H54 (cell line): ENCODE measurements around the gene KLHL13.

ENCODE experiments used
- DNase-seq: peaks from one replicate; pipeline ENCODE4 v3.0.0; 2011; ENCODE audit warnings: low spot score, mixed read lengths; ENCODE audit not compliant: insufficient read length
- FAIRE-seq: peaks from 3 replicates; lab custom pipeline; 2011; peaks lifted over from hg19 to GRCh38; lab: Jason Lieb, UNC
- POLR2A ChIP-seq: IDR thresholded peaks from 2 replicates; pipeline ENCODE4 v1.6.1; 2011; ENCODE audit warnings: low read depth, mild to moderate bottlenecking, low read length

KLHL13 gene

GRCh38 chrX:118117741-118118140 lies 1.1 kb upstream of the KLHL13 start:
- TF ChIP-seq POLR2A: no peak

GRCh38 chrX:118115953-118116712 lies 477 bp downstream of the KLHL13 start:
- DNase-seq: peak; percentile 6
- no peak for FAIRE-seq
- TF ChIP-seq POLR2A: no peak

More at GRCh38 chrX:118117741-118118140, 1.1 kb upstream of the KLHL13 start:
- FAIRE-seq: no peak
- no peak for DNase-seq

- no peak for TF ChIP-seq POLR2A
- FAIRE-seq: no peak
- no peak for DNase-seq
Observed at GRCh38 chrX:118114971-118115370, 1.6 kb downstream of the KLHL13 start.

- no peak for TF ChIP-seq POLR2A
- DNase-seq (no peak), FAIRE-seq (no peak)
Observed at GRCh38 chrX:118109065-118109464, 7.5 kb downstream of the KLHL13 start.

GRCh38 chrX:118108304-118108703 lies 8.3 kb downstream of the KLHL13 start:
- FAIRE-seq (no peak), DNase-seq (no peak)
- TF ChIP-seq POLR2A: no peak

GRCh38 chrX:118100091-118100490 lies 16.5 kb downstream of the KLHL13 start:
- DNase-seq (no peak), FAIRE-seq (no peak)
- no peak for TF ChIP-seq POLR2A

- DNase-seq (no peak), FAIRE-seq (no peak)
- TF ChIP-seq POLR2A: no peak
Observed at GRCh38 chrX:118088084-118088483, 28.5 kb downstream of the KLHL13 start.

GRCh38 chrX:118074196-118074595 lies 42.4 kb downstream of the KLHL13 start:
- no peak for DNase-seq
- no peak for FAIRE-seq
- no peak for TF ChIP-seq POLR2A

- no peak for DNase-seq
- no peak for TF ChIP-seq POLR2A
- FAIRE-seq: no peak
Observed at GRCh38 chrX:118066867-118067515, 49.6 kb downstream of the KLHL13 start.

- no peak for FAIRE-seq
- DNase-seq: no peak
- no peak for TF ChIP-seq POLR2A
Observed at GRCh38 chrX:118062817-118063615, 53.6 kb downstream of the KLHL13 start.

GRCh38 chrX:118062048-118062789 lies 54.4 kb downstream of the KLHL13 start:
- TF ChIP-seq POLR2A: no peak
- DNase-seq: no peak
- FAIRE-seq: no peak

GRCh38 chrX:118058924-118059323 lies 57.7 kb downstream of the KLHL13 start:
- DNase-seq: no peak
- TF ChIP-seq POLR2A: no peak
- no peak for FAIRE-seq

GRCh38 chrX:118056870-118057269 lies 59.7 kb downstream of the KLHL13 start:
- DNase-seq (no peak), FAIRE-seq (no peak)
- no peak for TF ChIP-seq POLR2A
